Trophoblast cell (in vitro differentiated cells and primary cell): ENCODE results near the gene CKS1B.

Experiments used
- DNase-seq, 2 donors: peaks; one replicate each; pipeline ENCODE4 v3.0.0-alpha.2; 2016
- H2AFZ ChIP-seq: 2 replicates; pipeline ENCODE4 v1.6.1; 2013; ENCODE audit warnings: low read length, moderate library complexity, mild to moderate bottlenecking; ENCODE audit not compliant: insufficient read depth, poor library complexity
- H2AK5ac ChIP-seq: 2 replicates; pipeline ENCODE4 v1.6.1; 2013; ENCODE audit warnings: mild to moderate bottlenecking, low read length
- H2BK120ac ChIP-seq: 2 replicates; pipeline ENCODE4 v1.6.1; 2013; ENCODE audit warnings: low read length, mild to moderate bottlenecking, moderate library complexity; ENCODE audit not compliant: insufficient read depth, poor library complexity
- H2BK12ac ChIP-seq: 2 replicates; pipeline ENCODE4 v1.6.1; 2013; ENCODE audit warnings: mild to moderate bottlenecking, low read length, moderate library complexity
- H2BK5ac ChIP-seq: 2 replicates; pipeline ENCODE4 v1.6.1; 2013; ENCODE audit warnings: low read length, low read depth, moderate library complexity, mild to moderate bottlenecking; ENCODE audit not compliant: poor library complexity
- H3K14ac ChIP-seq: 2 replicates; pipeline ENCODE4 v1.6.1; 2013; ENCODE audit warnings: mild to moderate bottlenecking, low read length
- H3K18ac ChIP-seq: 2 replicates; pipeline ENCODE4 v1.6.1; 2013; ENCODE audit warnings: mild to moderate bottlenecking, low read length
- H3K23ac ChIP-seq: 2 replicates; pipeline ENCODE4 v1.6.1; 2013; ENCODE audit warnings: low read length
- H3K27ac ChIP-seq: 2 replicates; pipeline ENCODE4 v1.5.1; 2013; ENCODE audit warnings: low read depth, mild to moderate bottlenecking, inconsistent platforms, low read length, moderate library complexity
- H3K27me3 ChIP-seq: 2 replicates; pipeline ENCODE4 v1.6.1; 2013; ENCODE audit warnings: inconsistent platforms, mild to moderate bottlenecking, low read length, moderate library complexity; ENCODE audit not compliant: insufficient read depth
- H3K36me3 ChIP-seq, 2 experiments: 1 replicate in 1 of 2; 2 replicates in 1 of 2; pipeline ENCODE4 v1.6.1; 2013; ENCODE audit warnings: low read length in 2 of 2, mild to moderate bottlenecking in 2 of 2, moderate library complexity in 1 of 2; ENCODE audit not compliant: insufficient read depth in 2 of 2, control insufficient read depth in 1 of 2
- H3K4ac ChIP-seq: 2 replicates; pipeline ENCODE4 v1.6.1; 2013; ENCODE audit warnings: low read depth, mild to moderate bottlenecking, low read length, moderate library complexity
- H3K4me1 ChIP-seq, 2 experiments: 1 replicate in 1 of 2; 2 replicates in 1 of 2; pipeline ENCODE4 v1.6.1; 2013; ENCODE audit warnings: low read length in 2 of 2, mild to moderate bottlenecking in 2 of 2, moderate library complexity in 1 of 2; ENCODE audit not compliant: insufficient read depth in 2 of 2, control insufficient read depth in 1 of 2
- H3K4me2 ChIP-seq: 2 replicates; pipeline ENCODE4 v1.6.1; 2013; ENCODE audit warnings: inconsistent platforms, mild to moderate bottlenecking, low read length, moderate library complexity
- H3K4me3 ChIP-seq: 2 replicates; pipeline ENCODE4 v1.5.1; 2013; ENCODE audit warnings: mild to moderate bottlenecking, low read depth, low read length, inconsistent platforms
- H3K79me1 ChIP-seq: one replicate; pipeline ENCODE4 v1.6.1; 2013; ENCODE audit warnings: low read length
- H3K79me2 ChIP-seq: 2 replicates; pipeline ENCODE4 v1.6.1; 2013; ENCODE audit warnings: low read length, mild to moderate bottlenecking; ENCODE audit not compliant: control insufficient read depth, insufficient read depth, poor library complexity
- H3K9ac ChIP-seq: 2 replicates; pipeline ENCODE4 v1.6.1; 2013; ENCODE audit warnings: mild to moderate bottlenecking, low read length
- H3K9me3 ChIP-seq: 2 replicates; pipeline ENCODE4 v1.6.1; 2013; ENCODE audit warnings: low read depth, mild to moderate bottlenecking, control low read depth, inconsistent platforms, low read length; ENCODE audit not compliant: insufficient read depth
- H4K12ac ChIP-seq: 2 replicates; pipeline ENCODE4 v1.6.1; 2013; ENCODE audit warnings: low read depth, mild to moderate bottlenecking, low read length, moderate library complexity
- H4K8ac ChIP-seq: 2 replicates; pipeline ENCODE4 v1.6.1; 2013; ENCODE audit warnings: low read depth, mild to moderate bottlenecking, low read length, moderate library complexity
- H4K91ac ChIP-seq: one replicate; pipeline ENCODE4 v1.6.1; 2013; ENCODE audit warnings: low read depth, mild to moderate bottlenecking, low read length, moderate library complexity
- WGBS: extraction: QIAGEN DNeasy Blood & Tissue Kit; methylation state at CpG from one replicate; pipeline ENCODE4 v1.1.7; 2013; ENCODE audit warnings: missing lambda C conversion rate; ENCODE audit not compliant: insufficient read length, insufficient coverage; ENCODE audit errors: extremely low coverage; 5-methylcytosine and 5-hydroxymethylcytosine counted together

The CKS1B gene

GRCh38 chr1:154958681-154959425 lies 15.6 kb upstream of the CKS1B start:
- no peak overlapping the region for H2BK12ac ChIP-seq
- H3K36me3 ChIP-seq, result peaks cover 22 to 28% of the 10 kb centered on the region in 2 experiments
- no peak for DNase-seq
- peaks cover 22 to 26% of the 10 kb centered on the region in 2 experiments for H3K4me1 ChIP-seq
- no peaks in the 10 kb centered on the region for H3K27me3 ChIP-seq
- H3K14ac ChIP-seq, result no peak overlapping the region
- H3K79me1 ChIP-seq, result peaks cover 13% of the 10 kb centered on the region
- H4K12ac ChIP-seq, result no peak overlapping the region
- no peak overlapping the region for H3K4me2 ChIP-seq
- H3K4me3 ChIP-seq, result no peak overlapping the region
- no peak overlapping the region for H4K8ac ChIP-seq
- H3K79me2 ChIP-seq, result peaks cover 9% of the 10 kb centered on the region
- H3K18ac ChIP-seq, result no peak overlapping the region
- no peak overlapping the region for H4K91ac ChIP-seq
- H3K27ac ChIP-seq, result no peak overlapping the region
- no peak overlapping the region for H2BK120ac ChIP-seq
- H3K4ac ChIP-seq, result no peak overlapping the region
- no peaks in the 10 kb centered on the region for H3K9me3 ChIP-seq
- H2AK5ac ChIP-seq, result no peak overlapping the region
- no CpG with 5 or more reads among the region's 16 CpGs for WGBS
- H3K9ac ChIP-seq, result no peak overlapping the region
- H3K23ac ChIP-seq, result no peak overlapping the region
- H2AFZ ChIP-seq, result no peak overlapping the region
- no peak overlapping the region for H2BK5ac ChIP-seq

- Histone ChIP-seq H3K23ac (no peak overlapping the region), H3K4me2 (no peak overlapping the region), H2BK5ac (no peak overlapping the region)
Measured at GRCh38 chr1:154959426-154959780, 15.1 kb upstream of the CKS1B start.

GRCh38 chr1:154960446-154961136 lies 13.9 kb upstream of the CKS1B start:
- peak overlapping the region; percentile 5 for H2BK12ac ChIP-seq
- peaks cover 18 to 20% of the 10 kb centered on the region in 2 experiments for H3K4me1 ChIP-seq
- H3K79me1 ChIP-seq, result peaks cover 13% of the 10 kb centered on the region
- H2BK5ac ChIP-seq, result no peak overlapping the region
- DNase-seq, result no peak
- no peak overlapping the region for H3K27ac ChIP-seq
- peaks cover 9% of the 10 kb centered on the region for H3K79me2 ChIP-seq
- no peak overlapping the region for H2AK5ac ChIP-seq
- H4K91ac ChIP-seq, result no peak overlapping the region
- H3K27me3 ChIP-seq, result no peaks in the 10 kb centered on the region
- peak overlapping the region; percentile 13 for H3K14ac ChIP-seq
- H3K23ac ChIP-seq, result no peak overlapping the region
- H3K36me3 ChIP-seq, result peaks cover 32 to 44% of the 10 kb centered on the region in 2 experiments
- H4K8ac ChIP-seq, result no peak overlapping the region
- no peaks in the 10 kb centered on the region for H3K9me3 ChIP-seq
- no peak overlapping the region for H3K18ac ChIP-seq
- H4K12ac ChIP-seq, result no peak overlapping the region
- peak overlapping the region; percentile 82 for H3K4me2 ChIP-seq
- H3K4me3 ChIP-seq, result no peak overlapping the region
- no peak overlapping the region for H3K4ac ChIP-seq
- no peak overlapping the region for H2AFZ ChIP-seq
- no peak overlapping the region for H3K9ac ChIP-seq
- WGBS, result no CpG with 5 or more reads among the region's 10 CpGs
- no peak overlapping the region for H2BK120ac ChIP-seq

More at GRCh38 chr1:154959426-154959780, 15.1 kb upstream of the CKS1B start:
- Histone ChIP-seq H3K27ac (no peak overlapping the region), H3K9me3 (no peaks in the 10 kb centered on the region), H4K91ac (no peak overlapping the region), H4K12ac (no peak overlapping the region), H2BK120ac (no peak overlapping the region), H3K18ac (no peak overlapping the region), H3K4me3 (no peak overlapping the region), H3K79me1 (peaks cover 13% of the 10 kb centered on the region), H3K4me1 (peaks cover 22 to 26% of the 10 kb centered on the region in 2 experiments), H3K79me2 (peaks cover 9% of the 10 kb centered on the region), H3K14ac (no peak overlapping the region), H4K8ac (no peak overlapping the region), H3K4ac (no peak overlapping the region), H3K9ac (no peak overlapping the region), H2AFZ (no peak overlapping the region), H3K27me3 (no peaks in the 10 kb centered on the region), H3K36me3 (peaks cover 25 to 33% of the 10 kb centered on the region in 2 experiments), H2AK5ac (no peak overlapping the region), H2BK12ac (no peak overlapping the region)
- WGBS, result no CpG with 5 or more reads among the region's 7 CpGs
- no peak for DNase-seq

GRCh38 chr1:154961207-154962155 lies 13.0 kb upstream of the CKS1B start, which contains the start of gene PYGO2:
Gene PYGO2, minus strand, starts transcription at chr1:154961782. Its CDS starts 206 bp downstream, at chr1:154961576.
- Histone ChIP-seq H4K91ac (peak within 1 kb of the TSS; percentile 99), H3K23ac (no peak within 1 kb of the TSS), H2BK120ac (peak within 1 kb of the TSS; percentile 95), H3K36me3 (peaks cover 41 to 53% of the 10 kb centered on the region in 2 experiments), H3K79me2 (peaks cover 9% of the 10 kb centered on the region), H3K18ac (peak within 1 kb of the TSS; percentile 96), H3K9ac (peak within 1 kb of the TSS; percentile 97), H2BK12ac (peak within 1 kb of the TSS; percentile 37), H3K4me1 (peaks cover 16 to 18% of the 10 kb centered on the region in 2 experiments), H2AK5ac (peak within 1 kb of the TSS; percentile 95), H2AFZ (peak within 1 kb of the TSS; percentile 98), H3K14ac (peak within 1 kb of the TSS; percentile 100), H3K9me3 (no peaks in the 10 kb centered on the region), H3K4ac (peak within 1 kb of the TSS; percentile 85), H2BK5ac (peak within 1 kb of the TSS; percentile 97), H3K27me3 (no peaks in the 10 kb centered on the region), H4K12ac (peak within 1 kb of the TSS; percentile 99), H4K8ac (peak within 1 kb of the TSS; percentile 100), H3K4me3 (peak within 1 kb of the TSS; percentile 87), H3K27ac (peak within 1 kb of the TSS; percentile 99), H3K79me1 (peaks cover 11% of the 10 kb centered on the region), H3K4me2 (peak within 1 kb of the TSS; percentile 82)
- no CpG with 5 or more reads among the region's 93 CpGs for WGBS
- DNase-seq, result peak; percentile 45 to 71
